HepG2 (cell line): ENCODE data around the gene RINL. TPM values are rescaled to one million over a fixed set of nuclear protein-coding genes. Genes with fewer than 3 reads are reported as not detected.

Source experiments
- CBFB ChIP-seq: sonication (generic); formaldehyde crosslinking; IDR thresholded peaks from 2 replicates; pipeline ENCODE4 v1.4.0; 2020; ENCODE audit warnings: missing genetic modification reagents
- CERS6 ChIP-seq: sonication (generic); formaldehyde crosslinking; IDR thresholded peaks from 2 replicates; pipeline ENCODE4 v1.5.0; 2020; ENCODE audit warnings: missing genetic modification reagents
- E2F2 ChIP-seq: sonication (generic); formaldehyde crosslinking; IDR thresholded peaks from 2 replicates; pipeline ENCODE4 v1.4.0; 2020; ENCODE audit warnings: missing genetic modification reagents, borderline replicate concordance
- FOSL2 ChIP-seq: sonication (generic); formaldehyde crosslinking; IDR thresholded peaks from 2 replicates; pipeline ENCODE4 v1.4.0; 2020; ENCODE audit warnings: missing genetic modification reagents
- HDAC2 ChIP-seq: sonication (generic); formaldehyde crosslinking; IDR thresholded peaks from 2 replicates; pipeline ENCODE4 v1.4.0; 2020; ENCODE audit warnings: missing genetic modification reagents
- HINFP ChIP-seq: sonication (generic); formaldehyde crosslinking; IDR thresholded peaks from 2 replicates; pipeline ENCODE4 v1.4.0; 2020; ENCODE audit warnings: low read depth, mild to moderate bottlenecking, missing genetic modification reagents
- MAFG ChIP-seq: sonication (generic); formaldehyde crosslinking; IDR thresholded peaks from 2 replicates; pipeline ENCODE4 v1.5.1; 2020; ENCODE audit warnings: mild to moderate bottlenecking, missing genetic modification reagents
- MEIS1 ChIP-seq: sonication (generic); formaldehyde crosslinking; IDR thresholded peaks from 2 replicates; pipeline ENCODE4 v1.9.0; 2021; ENCODE audit warnings: mild to moderate bottlenecking, missing genetic modification reagents, moderate library complexity, borderline replicate concordance
- RAD21 ChIP-seq: fragments of 450-650 bp; formaldehyde crosslinking; IDR thresholded peaks from 2 replicates; pipeline ENCODE4 v1.5.0; 2020; ENCODE audit warnings: mild to moderate bottlenecking
- SAFB2 ChIP-seq: sonication (generic); formaldehyde crosslinking; IDR thresholded peaks from 2 replicates; pipeline ENCODE4 v1.5.1; 2020; ENCODE audit warnings: missing genetic modification reagents, low read depth, mild to moderate bottlenecking, borderline replicate concordance
- SUZ12 ChIP-seq: fragments of 150-350 bp; IDR thresholded peaks from 2 replicates; pipeline ENCODE4 v1.6.1; 2014; ENCODE audit warnings: low read depth, low read length
- TFE3 ChIP-seq: IDR thresholded peaks from 2 replicates; pipeline ENCODE4 v1.6.1; 2016
- U2AF2 ChIP-seq: fragments of 200-400 bp; formaldehyde crosslinking; IDR thresholded peaks from 2 replicates; pipeline ENCODE4 v1.6.1; 2017; ENCODE audit warnings: low read depth, mild to moderate bottlenecking, low read length
- XBP1 ChIP-seq: sonication (generic); formaldehyde crosslinking; IDR thresholded peaks from 2 replicates; pipeline ENCODE4 v1.5.0; 2020; ENCODE audit warnings: missing genetic modification reagents
- ZBTB2 ChIP-seq: sonication (generic); formaldehyde crosslinking; IDR thresholded peaks from 2 replicates; pipeline ENCODE4 v1.8.0; 2022; ENCODE audit warnings: low read depth, missing genetic modification reagents
- ZBTB26 ChIP-seq: IDR thresholded peaks from 2 replicates; pipeline ENCODE4 v1.6.1; 2016; ENCODE audit warnings: missing compliant biosample characterization, missing genetic modification reagents, borderline replicate concordance
- ZBTB43 ChIP-seq: sonication (generic); formaldehyde crosslinking; conservative IDR thresholded peaks from 2 replicates; pipeline ENCODE4 v1.4.0; 2020; ENCODE audit warnings: missing genetic modification reagents
- ZNF17 ChIP-seq: sonication (generic); formaldehyde crosslinking; IDR thresholded peaks from 2 replicates; pipeline ENCODE4 v1.5.0; 2020; ENCODE audit warnings: mild to moderate bottlenecking, missing genetic modification reagents
- ZNF24 ChIP-seq: fragments of 450-650 bp; IDR thresholded peaks from 2 replicates; pipeline ENCODE4 v1.6.1; 2017; ENCODE audit warnings: antibody characterized with exemption, mild to moderate bottlenecking
- polyA plus RNA-seq, 8 experiments: library from polyadenylated mRNA; depleted of rRNA in 3 of 8; stranded (reverse) in 7 of 8; unstranded in 1 of 8; fragments of >200 nt; fragmentation: Illumina TruSeq in 4 of 8; extraction: Trizol in 4 of 8; gene quantifications; 2 replicates each; pipeline versions ENCODE4 v1.2.1 to v1.2.3, GENCODE V29; 2011 to 2016; ENCODE audit warnings: low read depth in 4 of 8, missing spikeins in 1 of 8, mixed read lengths in 1 of 8; ENCODE audit not compliant: insufficient read depth in 1 of 8
- total RNA-seq, 5 experiments: library from RNA; depleted of rRNA; stranded (reverse); fragments of >200 nt; fragmentation: Illumina TruSeq; extraction: Trizol; gene quantifications; 2 replicates each; pipeline ENCODE4 v1.2.3, GENCODE V29; 2016; ENCODE audit warnings: low read depth in 1 of 5

The RINL gene
- total and polyA plus RNA-seq, 2 of the 13 experiments (the other 11 are each of a cell fraction or from before 2014, with no cell fraction given): 11.4 to 18.0 TPM

GRCh38 chr19:38849860-38850435 lies 28.1 kb downstream of the RINL start, which contains the start of gene HNRNPL (continued):
- TF ChIP-seq ZBTB43 (CRISPR knock-in tag) (no peak), CBFB (CRISPR knock-in tag) (0 out of 2 replicates have a peak, but pooled peaks have one; percentile 38), SUZ12 (no peak), HDAC2 (CRISPR knock-in tag) (no peak), ZBTB26 (CRISPR knock-in tag) (no peak), SAFB2 (CRISPR knock-in tag) (no peak), MEIS1 (no peak), ZNF17 (CRISPR knock-in tag) (no peak), HINFP (peak; percentile 21; the same call in 1 of the 2 replicates), RAD21 (CRISPR knock-in tag) (peak; percentile 3; the same call in 1 of the 2 replicates), CERS6 (CRISPR knock-in tag) (no peak), E2F2 (peak; percentile 19; the same call in 1 of the 2 replicates), ZNF24 (no peak), MAFG (CRISPR knock-in tag) (no peak), U2AF2 (no peak), FOSL2 (CRISPR knock-in tag) (0 out of 2 replicates have a peak, but pooled peaks have one; percentile 11), TFE3 (CRISPR knock-in tag) (peak; percentile 30; the same call in 1 of the 2 replicates), ZBTB2 (CRISPR knock-in tag) (peak; percentile 49; the same call in 1 of the 2 replicates), XBP1 (no peak)
